C4-2B (cell line): ENCODE results near the gene RNF11.

Experiments
- ZFX ChIP-seq: fragments of 450-650 bp; IDR thresholded peaks from 2 replicates; pipeline ENCODE4 v1.6.1; 2017
- TF ChIP-seq, protein P1 (sequence below): fragments of 450-650 bp; conservative IDR thresholded peaks from 2 replicates; pipeline ENCODE4 v1.5.1; 2017; ENCODE audit warnings: mild to moderate bottlenecking

DNA sequence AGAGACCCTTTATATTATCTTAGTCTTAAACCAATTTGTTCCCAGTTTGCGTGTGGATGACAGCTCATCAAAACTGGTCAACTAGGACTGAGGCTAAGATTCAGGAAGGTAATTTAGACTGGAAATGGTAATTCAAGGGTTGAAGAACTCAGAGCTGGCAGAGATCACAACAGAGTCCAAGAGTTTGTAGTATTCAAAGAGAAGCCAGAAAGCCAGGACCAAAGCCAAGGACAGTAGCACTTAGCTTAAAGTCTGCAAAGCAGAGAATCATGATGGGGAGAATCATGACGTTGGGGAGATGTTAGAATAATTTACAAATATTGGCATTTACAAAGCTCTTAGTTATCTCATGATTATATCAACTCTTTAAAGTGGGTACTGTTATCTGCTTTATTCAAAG lies 32.6 kb downstream of the RNF11 start:
- TF ChIP-seq, protein P1, sequence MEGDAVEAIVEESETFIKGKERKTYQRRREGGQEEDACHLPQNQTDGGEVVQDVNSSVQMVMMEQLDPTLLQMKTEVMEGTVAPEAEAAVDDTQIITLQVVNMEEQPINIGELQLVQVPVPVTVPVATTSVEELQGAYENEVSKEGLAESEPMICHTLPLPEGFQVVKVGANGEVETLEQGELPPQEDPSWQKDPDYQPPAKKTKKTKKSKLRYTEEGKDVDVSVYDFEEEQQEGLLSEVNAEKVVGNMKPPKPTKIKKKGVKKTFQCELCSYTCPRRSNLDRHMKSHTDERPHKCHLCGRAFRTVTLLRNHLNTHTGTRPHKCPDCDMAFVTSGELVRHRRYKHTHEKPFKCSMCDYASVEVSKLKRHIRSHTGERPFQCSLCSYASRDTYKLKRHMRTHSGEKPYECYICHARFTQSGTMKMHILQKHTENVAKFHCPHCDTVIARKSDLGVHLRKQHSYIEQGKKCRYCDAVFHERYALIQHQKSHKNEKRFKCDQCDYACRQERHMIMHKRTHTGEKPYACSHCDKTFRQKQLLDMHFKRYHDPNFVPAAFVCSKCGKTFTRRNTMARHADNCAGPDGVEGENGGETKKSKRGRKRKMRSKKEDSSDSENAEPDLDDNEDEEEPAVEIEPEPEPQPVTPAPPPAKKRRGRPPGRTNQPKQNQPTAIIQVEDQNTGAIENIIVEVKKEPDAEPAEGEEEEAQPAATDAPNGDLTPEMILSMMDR: no peak
- no peak for TF ChIP-seq ZFX
